IMR-90 (cell line): Measurements from ENCODE around the gene MAGI2. TPM values are rescaled to one million over a fixed set of nuclear protein-coding genes. Genes with fewer than 3 reads are reported as not detected.

Experiments
- ATAC-seq: fragments of 200-7000 bp; cut with Tn5 transposase; 2 replicates; pipeline ENCODE4 v1.9.1; 2020; ENCODE audit warnings: low read depth, mild to moderate bottlenecking, moderate library complexity
- BruUV-seq: library from RNA; stranded (reverse); fragments of 400-500 nt; replicated peaks from 2 replicates; lab custom pipeline; 2021; lab: Mats Ljungman, UMichigan
- CTCF ChIA-PET: fragments of 300-600 bp; formaldehyde crosslinking; extraction: SDS; loops from one replicate; lab custom pipeline; 2021; ENCODE audit warnings: antibody characterized with exemption; lab: Yijun Ruan, JAX
- POLR2A ChIA-PET: fragments of 300-600 bp; sonication (Branson Sonifier 250); formaldehyde crosslinking; loops from one replicate; lab custom pipeline; 2022; ENCODE audit warnings: antibody characterized with exemption; ENCODE audit not compliant: unreplicated experiment; lab: Charles Lee
- DNase-seq: peaks from one replicate; pipeline ENCODE4 v3.0.0; 2013
- H2AFZ ChIP-seq: replicated peaks from 2 replicates; pipeline ENCODE3; 2013; ENCODE audit warnings: low read length, mild to moderate bottlenecking; ENCODE audit not compliant: poor library complexity
- H2AK5ac ChIP-seq: 2 replicates; pipeline ENCODE4 v1.6.1; 2013; ENCODE audit warnings: low read depth, low read length, inconsistent platforms
- H2AK9ac ChIP-seq: replicated peaks from 2 replicates; pipeline ENCODE3; 2013; ENCODE audit warnings: mild to moderate bottlenecking, low read depth, low read length, moderate library complexity; ENCODE audit not compliant: poor library complexity
- H2BK120ac ChIP-seq: 2 replicates; pipeline ENCODE4 v1.6.1; 2013; ENCODE audit warnings: low read depth, low read length, inconsistent platforms
- H2BK15ac ChIP-seq: 3 replicates; pipeline ENCODE4 v1.6.1; 2013; ENCODE audit warnings: low read depth, low read length, inconsistent platforms
- H2BK20ac ChIP-seq: 2 replicates; pipeline ENCODE4 v1.6.1; 2013; ENCODE audit warnings: low read depth, mild to moderate bottlenecking, inconsistent platforms, low read length, moderate library complexity
- H2BK5ac ChIP-seq: 2 replicates; pipeline ENCODE4 v1.6.1; 2013; ENCODE audit warnings: mild to moderate bottlenecking, low read depth, low read length, inconsistent platforms; ENCODE audit not compliant: poor library complexity, severe bottlenecking
- H3K14ac ChIP-seq: replicated peaks from 2 replicates; pipeline ENCODE4 v1.6.1; 2013; ENCODE audit warnings: low read depth, low read length, inconsistent platforms
- H3K18ac ChIP-seq: 2 replicates; pipeline ENCODE4 v1.6.1; 2013; ENCODE audit warnings: low read depth, low read length, control low read depth
- H3K23ac ChIP-seq: 2 replicates; pipeline ENCODE4 v1.6.1; 2013; ENCODE audit warnings: low read depth, low read length, inconsistent platforms
- H3K27ac ChIP-seq: 2 replicates; pipeline ENCODE4 v1.5.1; 2013; ENCODE audit warnings: mild to moderate bottlenecking, control low read depth, low read length; ENCODE audit not compliant: insufficient read depth
- H3K27me3 ChIP-seq: 2 replicates; pipeline ENCODE4 v1.6.1; 2013; ENCODE audit warnings: low read length; ENCODE audit not compliant: control insufficient read depth, insufficient read depth
- H3K36me3 ChIP-seq: 2 replicates; pipeline ENCODE4 v1.6.1; 2013; ENCODE audit warnings: low read length, mixed read lengths; ENCODE audit not compliant: control insufficient read depth, insufficient read depth
- H3K4ac ChIP-seq: 2 replicates; pipeline ENCODE4 v1.6.1; 2013; ENCODE audit warnings: low read depth, low read length, inconsistent platforms
- H3K4me1 ChIP-seq: 2 replicates; pipeline ENCODE4 v1.6.1; 2013; ENCODE audit warnings: low read length, mixed read lengths; ENCODE audit not compliant: control insufficient read depth, insufficient read depth
- H3K4me2 ChIP-seq: 2 replicates; pipeline ENCODE4 v1.6.1; 2013; ENCODE audit warnings: low read depth, mild to moderate bottlenecking, control low read depth, low read length, moderate library complexity
- H3K4me3 ChIP-seq: 2 replicates; pipeline ENCODE4 v1.5.1; 2013; ENCODE audit warnings: low read depth, mild to moderate bottlenecking, control low read depth, low read length, moderate library complexity; ENCODE audit not compliant: insufficient read depth
- H3K56ac ChIP-seq: 2 replicates; pipeline ENCODE4 v1.6.1; 2013; ENCODE audit warnings: low read length, inconsistent platforms; ENCODE audit not compliant: insufficient read depth; ENCODE audit errors: extremely low read depth
- H3K79me1 ChIP-seq, 2 experiments: 2 replicates each; pipeline ENCODE4 v1.6.1; 2013; ENCODE audit warnings: low read length in 2 of 2, inconsistent platforms in 1 of 2, low read depth in 1 of 2
- H3K9ac ChIP-seq: 2 replicates; pipeline ENCODE4 v1.6.1; 2013; ENCODE audit warnings: low read depth, low read length, control low read depth
- H3K9me1 ChIP-seq: 2 replicates; pipeline ENCODE4 v1.6.1; 2013; ENCODE audit warnings: low read length, inconsistent platforms; ENCODE audit not compliant: insufficient read depth
- H3K9me3 ChIP-seq: 2 replicates; pipeline ENCODE4 v1.6.1; 2013; ENCODE audit warnings: low read length; ENCODE audit not compliant: control insufficient read depth, insufficient read depth
- H4K20me1 ChIP-seq: 2 replicates; pipeline ENCODE4 v1.6.1; 2013; ENCODE audit warnings: low read length, inconsistent platforms; ENCODE audit not compliant: insufficient read depth
- H4K5ac ChIP-seq: 2 replicates; pipeline ENCODE4 v1.6.1; 2013; ENCODE audit warnings: mild to moderate bottlenecking, low read depth, low read length, control low read depth
- H4K8ac ChIP-seq, 2 experiments: 2 replicates each; pipeline ENCODE4 v1.6.1; 2013; ENCODE audit warnings: low read depth in 2 of 2, low read length in 2 of 2, control low read depth in 1 of 2, inconsistent platforms in 1 of 2
- H4K91ac ChIP-seq: 2 replicates; pipeline ENCODE4 v1.6.1; 2013; ENCODE audit warnings: low read depth, low read length, inconsistent platforms; ENCODE audit not compliant: insufficient read depth
- BHLHE40 ChIP-seq: fragments of 150-350 bp; IDR thresholded peaks from 2 replicates; pipeline ENCODE4 v1.6.1; 2016; ENCODE audit warnings: mild to moderate bottlenecking, low read depth, low read length
- CEBPB ChIP-seq: IDR thresholded peaks from 2 replicates; pipeline ENCODE4 v1.6.1; 2012; ENCODE audit warnings: low read depth, low read length, improper control_type of control experiment
- CHD1 ChIP-seq: IDR thresholded peaks from 2 replicates; pipeline ENCODE4 v1.6.1; 2012; ENCODE audit warnings: low read depth, low read length, improper control_type of control experiment
- FOS ChIP-seq: fragments of 150-350 bp; IDR thresholded peaks from 2 replicates; pipeline ENCODE4 v1.6.1; 2016; ENCODE audit warnings: low read depth, low read length
- MAFK ChIP-seq: IDR thresholded peaks from 2 replicates; pipeline ENCODE4 v1.6.1; 2012; ENCODE audit warnings: low read depth, low read length, improper control_type of control experiment
- MAZ ChIP-seq: IDR thresholded peaks from 2 replicates; pipeline ENCODE4 v1.6.1; 2012; ENCODE audit warnings: low read depth, mild to moderate bottlenecking, low read length, improper control_type of control experiment, moderate library complexity, borderline replicate concordance
- MXI1 ChIP-seq: IDR thresholded peaks from 2 replicates; pipeline ENCODE4 v1.6.1; 2012; ENCODE audit warnings: low read depth, mild to moderate bottlenecking, low read length, moderate library complexity, borderline replicate concordance
- NFE2L2 ChIP-seq: fragments of 150-350 bp; IDR thresholded peaks from 2 replicates; pipeline ENCODE4 v1.6.1; 2016; ENCODE audit warnings: low read depth, mild to moderate bottlenecking, low read length
- POLR2A ChIP-seq: IDR thresholded peaks from 2 replicates; pipeline ENCODE4 v1.6.1; 2012; ENCODE audit warnings: mild to moderate bottlenecking, low read depth, low read length
- RAD21 ChIP-seq: IDR thresholded peaks from 2 replicates; pipeline ENCODE4 v1.6.1; 2012; ENCODE audit warnings: low read length, improper control_type of control experiment
- RCOR1 ChIP-seq: IDR thresholded peaks from 2 replicates; pipeline ENCODE4 v1.6.1; 2012; ENCODE audit warnings: mild to moderate bottlenecking, low read length, improper control_type of control experiment; ENCODE audit not compliant: insufficient replicate concordance
- RFX5 ChIP-seq: IDR thresholded peaks from 2 replicates; pipeline ENCODE4 v1.8.0; 2012; ENCODE audit warnings: low read depth, mild to moderate bottlenecking, low read length, moderate library complexity
- SMC3 ChIP-seq: fragments of 150-350 bp; IDR thresholded peaks from 2 replicates; pipeline ENCODE4 v1.6.1; 2016; ENCODE audit warnings: low read depth, mild to moderate bottlenecking, antibody characterized with exemption, low read length, moderate library complexity
- WGBS, 2 experiments: methylation state at CpG; one replicate each; pipeline versions ENCODE4 v1.1.5 to v1.1.7; 2013; ENCODE audit warnings: missing lambda C conversion rate in 2 of 2; ENCODE audit not compliant: insufficient read length in 1 of 2; ENCODE audit errors: extremely low coverage in 2 of 2; 5-methylcytosine and 5-hydroxymethylcytosine counted together
- dilution Hi-C: fragments of 300-500 bp; cut with HindIII; formaldehyde crosslinking; loops from one replicate; pipeline ENCODE4 v1.14.3; 2018; ENCODE audit warnings: low sequenced_read_pairs; ENCODE audit not compliant: unreplicated experiment
- in situ Hi-C: fragments of 300-500 bp; cut with MboI; formaldehyde crosslinking; loops from 3 replicates; pipeline ENCODE4 v1.14.3; 2019; ENCODE audit warnings: low sequenced_read_pairs, inconsistent platforms, mixed read lengths
- intact Hi-C: fragments of 100-400 bp; cut with micrococcal nuclease; formaldehyde crosslinking; loops from 2 replicates; pipeline ENCODE4 v1.10.0; 2022
- polyA plus RNA-seq, 3 experiments: library from polyadenylated mRNA; depleted of rRNA; stranded (reverse); fragments of >200 nt; gene quantifications; 2 replicates each; pipeline ENCODE4 v1.2.3, GENCODE V29; 2012; ENCODE audit warnings: low replicate concordance in 1 of 3
- total RNA-seq: library from RNA; depleted of rRNA; stranded (reverse); fragments of >200 nt; gene quantifications from 2 replicates; pipeline ENCODE4 v1.2.3, GENCODE V29; 2012
- TF ChIP-seq, protein P1 (sequence below): conservative IDR thresholded peaks from 2 replicates; pipeline ENCODE4 v1.5.1; 2012; ENCODE audit warnings: mild to moderate bottlenecking, low read depth, low read length, improper control_type of control experiment
- TF ChIP-seq, protein P2 (sequence below): fragments of 150-350 bp; IDR thresholded peaks from 2 replicates; pipeline ENCODE4 v1.6.1; 2017; ENCODE audit warnings: mild to moderate bottlenecking, antibody characterized with exemption, low read length, low read depth
- TF ChIP-seq, protein P3 (sequence below): fragments of 150-350 bp; IDR thresholded peaks from 2 replicates; pipeline ENCODE4 v1.6.1; 2016; ENCODE audit warnings: low read depth, mild to moderate bottlenecking, low read length, moderate library complexity, borderline replicate concordance

Gene MAGI2
- total and polyA plus RNA-seq, 2 of the 4 experiments (the other 2 are of a cell fraction): 2.5 to 17.9 TPM

DNA sequence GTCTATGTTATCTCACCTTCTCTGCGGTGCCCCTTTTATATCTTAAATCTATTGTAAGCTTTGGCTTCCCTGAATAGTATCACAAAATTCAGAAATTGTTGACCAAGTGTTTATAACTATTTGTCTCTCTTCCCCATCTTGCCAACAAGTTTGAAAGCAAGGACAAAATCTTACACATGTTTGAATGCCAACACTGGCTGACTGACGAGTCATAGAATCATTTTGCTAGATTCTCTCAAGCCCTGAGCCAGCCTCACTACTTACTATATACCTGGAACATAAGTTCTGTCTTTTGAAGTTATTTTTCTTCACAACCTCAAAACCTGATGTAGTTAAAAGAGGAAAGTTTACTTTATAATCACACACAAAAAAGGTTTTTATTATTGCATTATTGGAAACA is 954.2 kb downstream of the MAGI2 start:
- Histone ChIP-seq H4K8ac (no peak overlapping the region), H3K9me1 (no peaks in the 10 kb centered on the region), H3K4me3 (no peak overlapping the region), H4K5ac (no peak overlapping the region), H3K36me3 (no peaks in the 10 kb centered on the region), H3K27ac (no peak overlapping the region), H2AK9ac (no peak overlapping the region), H3K9me3 (no peaks in the 10 kb centered on the region), H3K4ac (no peak overlapping the region), H3K79me1 (no peaks in the 10 kb centered on the region), H4K91ac (no peak overlapping the region), H3K18ac (no peak overlapping the region), H2AFZ (no peak overlapping the region), H3K4me2 (no peak overlapping the region), H2BK15ac (no peak overlapping the region), H2BK120ac (no peak overlapping the region), H3K9ac (no peak overlapping the region), H3K56ac (no peak overlapping the region), H3K14ac (no peak overlapping the region; the same call in 1 of the 2 replicates), H3K4me1 (no peaks in the 10 kb centered on the region), H4K20me1 (no peaks in the 10 kb centered on the region), H3K23ac (no peak overlapping the region), H2BK20ac (peak overlapping the region; percentile 56; the same call in 1 of the 2 replicates), H2BK5ac (no peak overlapping the region), H2AK5ac (no peak overlapping the region), H3K27me3 (no peaks in the 10 kb centered on the region)
- CTCF ChIA-PET: no interaction called here
- dilution Hi-C loops: no loop called here
- 0 out of 2 replicates have a peak, but pooled peaks have one; percentile 35 for ATAC-seq
- in situ Hi-C loops: no loop called here
- no peak for TF ChIP-seq MAFK
- TF ChIP-seq, protein P1, sequence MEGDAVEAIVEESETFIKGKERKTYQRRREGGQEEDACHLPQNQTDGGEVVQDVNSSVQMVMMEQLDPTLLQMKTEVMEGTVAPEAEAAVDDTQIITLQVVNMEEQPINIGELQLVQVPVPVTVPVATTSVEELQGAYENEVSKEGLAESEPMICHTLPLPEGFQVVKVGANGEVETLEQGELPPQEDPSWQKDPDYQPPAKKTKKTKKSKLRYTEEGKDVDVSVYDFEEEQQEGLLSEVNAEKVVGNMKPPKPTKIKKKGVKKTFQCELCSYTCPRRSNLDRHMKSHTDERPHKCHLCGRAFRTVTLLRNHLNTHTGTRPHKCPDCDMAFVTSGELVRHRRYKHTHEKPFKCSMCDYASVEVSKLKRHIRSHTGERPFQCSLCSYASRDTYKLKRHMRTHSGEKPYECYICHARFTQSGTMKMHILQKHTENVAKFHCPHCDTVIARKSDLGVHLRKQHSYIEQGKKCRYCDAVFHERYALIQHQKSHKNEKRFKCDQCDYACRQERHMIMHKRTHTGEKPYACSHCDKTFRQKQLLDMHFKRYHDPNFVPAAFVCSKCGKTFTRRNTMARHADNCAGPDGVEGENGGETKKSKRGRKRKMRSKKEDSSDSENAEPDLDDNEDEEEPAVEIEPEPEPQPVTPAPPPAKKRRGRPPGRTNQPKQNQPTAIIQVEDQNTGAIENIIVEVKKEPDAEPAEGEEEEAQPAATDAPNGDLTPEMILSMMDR: no peak
- TF ChIP-seq CEBPB: no peak
- TF ChIP-seq, protein P2, sequence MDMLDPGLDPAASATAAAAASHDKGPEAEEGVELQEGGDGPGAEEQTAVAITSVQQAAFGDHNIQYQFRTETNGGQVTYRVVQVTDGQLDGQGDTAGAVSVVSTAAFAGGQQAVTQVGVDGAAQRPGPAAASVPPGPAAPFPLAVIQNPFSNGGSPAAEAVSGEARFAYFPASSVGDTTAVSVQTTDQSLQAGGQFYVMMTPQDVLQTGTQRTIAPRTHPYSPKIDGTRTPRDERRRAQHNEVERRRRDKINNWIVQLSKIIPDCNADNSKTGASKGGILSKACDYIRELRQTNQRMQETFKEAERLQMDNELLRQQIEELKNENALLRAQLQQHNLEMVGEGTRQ: no peak
- TF ChIP-seq POLR2A: no peak
- TF ChIP-seq CHD1: no peak
- no peak for TF ChIP-seq NFE2L2
- no peak for TF ChIP-seq SMC3
- no peak for TF ChIP-seq MXI1
- no peak for TF ChIP-seq FOS
- TF ChIP-seq, protein P3, sequence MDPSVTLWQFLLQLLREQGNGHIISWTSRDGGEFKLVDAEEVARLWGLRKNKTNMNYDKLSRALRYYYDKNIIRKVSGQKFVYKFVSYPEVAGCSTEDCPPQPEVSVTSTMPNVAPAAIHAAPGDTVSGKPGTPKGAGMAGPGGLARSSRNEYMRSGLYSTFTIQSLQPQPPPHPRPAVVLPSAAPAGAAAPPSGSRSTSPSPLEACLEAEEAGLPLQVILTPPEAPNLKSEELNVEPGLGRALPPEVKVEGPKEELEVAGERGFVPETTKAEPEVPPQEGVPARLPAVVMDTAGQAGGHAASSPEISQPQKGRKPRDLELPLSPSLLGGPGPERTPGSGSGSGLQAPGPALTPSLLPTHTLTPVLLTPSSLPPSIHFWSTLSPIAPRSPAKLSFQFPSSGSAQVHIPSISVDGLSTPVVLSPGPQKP: no peak
- no peak for TF ChIP-seq MAZ
- no peak for TF ChIP-seq RAD21
- no peak for TF ChIP-seq RFX5
- TF ChIP-seq RCOR1: no peak
- no peak for TF ChIP-seq BHLHE40
- POLR2A ChIA-PET: no interaction called here
- WGBS, 2 experiments: no CpG with 5 or more reads among the region's 2 CpGs
- no TSS peak for BruUV-seq
- intact Hi-C loops: no loop called here
- DNase-seq: peak; percentile 46
